ENCODE measurements around the gene MTHFD2L. TPM values are rescaled to one million over a fixed set of nuclear protein-coding genes. Genes with fewer than 3 reads are reported as not detected.

The MTHFD2L gene
- total RNA-seq, 1 donor from 2014 or later: 9.4 TPM

- no peak for DNase-seq
- no peaks in the 10 kb centered on the region for H3K4me1 Mint-ChIP-seq
- intact Hi-C loops (cut with micrococcal nuclease): no loop called here
- H3K36me3 Mint-ChIP-seq (ENCODE audit: low read depth): no peaks in the 10 kb centered on the region
- no peak overlapping the region for H3K4me3 Mint-ChIP-seq
- H3K27ac Mint-ChIP-seq: no peak overlapping the region
- H3K27me3 Mint-ChIP-seq: no peaks in the 10 kb centered on the region
- no peaks in the 10 kb centered on the region for H3K9me3 Mint-ChIP-seq
Measured at GRCh38 chr4:74297539-74297938, 139.6 kb downstream of the MTHFD2L start.

- no peak overlapping the region for H3K27ac Mint-ChIP-seq
- DNase-seq: no peak
- H3K4me3 Mint-ChIP-seq: no peak overlapping the region
- H3K4me1 Mint-ChIP-seq: peaks cover 6% of the 10 kb centered on the region
- H3K9me3 Mint-ChIP-seq: no peaks in the 10 kb centered on the region
- no peaks in the 10 kb centered on the region for H3K36me3 Mint-ChIP-seq (ENCODE audit: low read depth)
- H3K27me3 Mint-ChIP-seq: no peaks in the 10 kb centered on the region
- intact Hi-C loops (cut with micrococcal nuclease): no loop called here
Measured at GRCh38 chr4:74304095-74304625, 146.2 kb downstream of the MTHFD2L start.

- peaks cover 6% of the 10 kb centered on the region for H3K4me1 Mint-ChIP-seq
- H3K4me3 Mint-ChIP-seq: no peak overlapping the region
- H3K36me3 Mint-ChIP-seq (ENCODE audit: low read depth): no peaks in the 10 kb centered on the region
- no peaks in the 10 kb centered on the region for H3K27me3 Mint-ChIP-seq
- intact Hi-C loops (cut with micrococcal nuclease): no loop called here
- no peaks in the 10 kb centered on the region for H3K9me3 Mint-ChIP-seq
- no peak overlapping the region for H3K27ac Mint-ChIP-seq
- no peak for DNase-seq
Measured at GRCh38 chr4:74305000-74305399, 147.1 kb downstream of the MTHFD2L start.

- no peak for DNase-seq
- Mint-ChIP-seq H3K27ac (no peak overlapping the region), H3K4me3 (no peak overlapping the region), H3K4me1 (peaks cover 6% of the 10 kb centered on the region), H3K36me3 (ENCODE audit: low read depth) (no peaks in the 10 kb centered on the region), H3K27me3 (no peaks in the 10 kb centered on the region), H3K9me3 (no peaks in the 10 kb centered on the region)
- intact Hi-C loops (cut with micrococcal nuclease): no loop called here
Measured at GRCh38 chr4:74307170-74307569, 149.3 kb downstream of the MTHFD2L start.

- H3K27ac Mint-ChIP-seq: no peak within 1 kb of the TSS
- no peak within 1 kb of the TSS for H3K4me3 Mint-ChIP-seq
- intact Hi-C loops (cut with micrococcal nuclease): no loop called here
- no peaks in the 10 kb centered on the region for H3K36me3 Mint-ChIP-seq (ENCODE audit: low read depth)
- no peak for DNase-seq
- no peaks in the 10 kb centered on the region for H3K9me3 Mint-ChIP-seq
- no peaks in the 10 kb centered on the region for H3K27me3 Mint-ChIP-seq
- H3K4me1 Mint-ChIP-seq: peaks cover 6% of the 10 kb centered on the region
Measured at GRCh38 chr4:74308215-74308614, 150.3 kb downstream of the MTHFD2L start, which contains the start of gene EPGN. Gene EPGN, plus strand, starts transcription at chr4:74308470. Its CDS starts 64 bp downstream, at chr4:74308534.

GRCh38 chr4:74309223-74309622, 151.3 kb downstream of the MTHFD2L start:
- H3K36me3 Mint-ChIP-seq (ENCODE audit: low read depth): no peaks in the 10 kb centered on the region
- no peaks in the 10 kb centered on the region for H3K9me3 Mint-ChIP-seq
- no peak for DNase-seq
- no peak overlapping the region for H3K27ac Mint-ChIP-seq
- H3K4me3 Mint-ChIP-seq: no peak overlapping the region
- H3K4me1 Mint-ChIP-seq: peaks cover 6% of the 10 kb centered on the region
- H3K27me3 Mint-ChIP-seq: no peaks in the 10 kb centered on the region
- intact Hi-C loops (cut with micrococcal nuclease): no loop called here

- no peaks in the 10 kb centered on the region for H3K36me3 Mint-ChIP-seq (ENCODE audit: low read depth)
- H3K27ac Mint-ChIP-seq: no peak overlapping the region
- peak; percentile 75 for DNase-seq
- no peaks in the 10 kb centered on the region for H3K9me3 Mint-ChIP-seq
- no peak overlapping the region for H3K4me3 Mint-ChIP-seq
- peaks cover 6% of the 10 kb centered on the region for H3K4me1 Mint-ChIP-seq
- peaks cover 2% of the 10 kb centered on the region for H3K27me3 Mint-ChIP-seq
- intact Hi-C loops (cut with micrococcal nuclease): loop anchor here (1.0 kb wide), 2 partner anchors 84 to 123 kb away; no protein-coding TSS in a partner anchor
Measured at GRCh38 chr4:74311696-74312313, 153.9 kb downstream of the MTHFD2L start.

GRCh38 chr4:74314329-74314728, 156.4 kb downstream of the MTHFD2L start:
- intact Hi-C loops (cut with micrococcal nuclease): no loop called here
- Mint-ChIP-seq H3K27ac (no peak overlapping the region), H3K36me3 (ENCODE audit: low read depth) (no peaks in the 10 kb centered on the region), H3K4me1 (no peaks in the 10 kb centered on the region), H3K27me3 (peaks cover 2% of the 10 kb centered on the region), H3K9me3 (no peaks in the 10 kb centered on the region), H3K4me3 (no peak overlapping the region)
- DNase-seq: no peak

- Mint-ChIP-seq H3K27ac (no peak overlapping the region), H3K36me3 (ENCODE audit: low read depth) (no peaks in the 10 kb centered on the region), H3K4me3 (no peak overlapping the region), H3K27me3 (peaks cover 2% of the 10 kb centered on the region), H3K4me1 (no peaks in the 10 kb centered on the region), H3K9me3 (no peaks in the 10 kb centered on the region)
- DNase-seq: no peak
- intact Hi-C loops (cut with micrococcal nuclease): no loop called here
Measured at GRCh38 chr4:74314944-74315343, 157.0 kb downstream of the MTHFD2L start.

- no peak for DNase-seq
- intact Hi-C loops (cut with micrococcal nuclease): no loop called here
- Mint-ChIP-seq H3K27ac (no peak overlapping the region), H3K9me3 (no peaks in the 10 kb centered on the region), H3K36me3 (ENCODE audit: low read depth) (no peaks in the 10 kb centered on the region), H3K27me3 (peaks cover 2% of the 10 kb centered on the region), H3K4me3 (no peak overlapping the region), H3K4me1 (no peaks in the 10 kb centered on the region)
Measured at GRCh38 chr4:74315376-74315775, 157.5 kb downstream of the MTHFD2L start.

- intact Hi-C loops (cut with micrococcal nuclease): no loop called here
- no peak overlapping the region for H3K27ac Mint-ChIP-seq
- no peaks in the 10 kb centered on the region for H3K36me3 Mint-ChIP-seq (ENCODE audit: low read depth)
- H3K4me3 Mint-ChIP-seq: no peak overlapping the region
- peaks cover 8% of the 10 kb centered on the region for H3K27me3 Mint-ChIP-seq
- no peak for DNase-seq
- peaks cover 1% of the 10 kb centered on the region for H3K4me1 Mint-ChIP-seq
- H3K9me3 Mint-ChIP-seq: no peaks in the 10 kb centered on the region
Measured at GRCh38 chr4:74316397-74316796, 158.5 kb downstream of the MTHFD2L start.

GRCh38 chr4:74317616-74318246, 159.8 kb downstream of the MTHFD2L start:
- H3K36me3 Mint-ChIP-seq (ENCODE audit: low read depth): no peaks in the 10 kb centered on the region
- no peaks in the 10 kb centered on the region for H3K9me3 Mint-ChIP-seq
- no peak overlapping the region for H3K27ac Mint-ChIP-seq
- intact Hi-C loops (cut with micrococcal nuclease): no loop called here
- H3K27me3 Mint-ChIP-seq: peaks cover 14% of the 10 kb centered on the region
- H3K4me1 Mint-ChIP-seq: peaks cover 1% of the 10 kb centered on the region
- H3K4me3 Mint-ChIP-seq: no peak overlapping the region
- no peak for DNase-seq

- Mint-ChIP-seq H3K9me3 (no peaks in the 10 kb centered on the region), H3K4me3 (no peak overlapping the region), H3K4me1 (peaks cover 1% of the 10 kb centered on the region), H3K27ac (no peak overlapping the region), H3K36me3 (ENCODE audit: low read depth) (no peaks in the 10 kb centered on the region), H3K27me3 (peaks cover 16% of the 10 kb centered on the region)
- intact Hi-C loops (cut with micrococcal nuclease): no loop called here
- no peak for DNase-seq
Measured at GRCh38 chr4:74318276-74318675, 160.4 kb downstream of the MTHFD2L start.

GRCh38 chr4:74319470-74319869, 161.6 kb downstream of the MTHFD2L start:
- Mint-ChIP-seq H3K4me3 (no peak overlapping the region), H3K27me3 (peaks cover 23% of the 10 kb centered on the region), H3K9me3 (no peaks in the 10 kb centered on the region), H3K36me3 (ENCODE audit: low read depth) (no peaks in the 10 kb centered on the region), H3K4me1 (peaks cover 1% of the 10 kb centered on the region), H3K27ac (no peak overlapping the region)
- no peak for DNase-seq
- intact Hi-C loops (cut with micrococcal nuclease): no loop called here

Data from activated CD4-positive, alpha-beta T cell treated with anti-CD3 and anti-CD28 coated beads, Interleukin-2, amount 10 ng/mL, durations not matched to agents 24 days and 14 days (primary cell).